Stimulated activated CD4-positive, alpha-beta T cell treated with anti-CD3 and anti-CD28 coated beads, Interleukin-12 subunit alpha, Interleukin-12 subunit beta, amount 100 ng/mL, for 4 hours (primary cell): Measurements from ENCODE around the gene TSPEAR.
A peak's percentile ranks its signal among the peaks of the same experiment; 100 is the strongest.

Experiments
- DNase-seq: peaks from one replicate; pipeline ENCODE4 v3.0.0-alpha.2; 2020

The TSPEAR gene

GRCh38 chr21:44521928-44522752, 189.2 kb downstream of the TSPEAR start:
- DNase-seq: no peak

- DNase-seq: no peak
Measured at GRCh38 chr21:44521301-44521927, 190.0 kb downstream of the TSPEAR start.

GRCh38 chr21:44520326-44521300, 190.8 kb downstream of the TSPEAR start:
- no peak for DNase-seq

GRCh38 chr21:44519346-44520325, 191.7 kb downstream of the TSPEAR start:
- DNase-seq: no peak

GRCh38 chr21:44518686-44519085, 192.7 kb downstream of the TSPEAR start:
- no peak for DNase-seq

- no peak for DNase-seq
Measured at GRCh38 chr21:44517175-44517899, 194.0 kb downstream of the TSPEAR start.

- no peak for DNase-seq
Measured at GRCh38 chr21:44516828-44517174, 194.6 kb downstream of the TSPEAR start.

GRCh38 chr21:44516342-44516741, 195.0 kb downstream of the TSPEAR start:
- DNase-seq: no peak

- DNase-seq: no peak
Measured at GRCh38 chr21:44515359-44516165, 195.8 kb downstream of the TSPEAR start.

GRCh38 chr21:44514746-44515358, 196.5 kb downstream of the TSPEAR start:
- DNase-seq: no peak

GRCh38 chr21:44514218-44514520, 197.2 kb downstream of the TSPEAR start:
- no peak for DNase-seq

- no peak for DNase-seq
Measured at GRCh38 chr21:44513389-44514217, 197.8 kb downstream of the TSPEAR start.

GRCh38 chr21:44512496-44513388, 198.6 kb downstream of the TSPEAR start:
- no peak for DNase-seq

- DNase-seq: no peak
Measured at GRCh38 chr21:44511938-44512275, 199.5 kb downstream of the TSPEAR start.

GRCh38 chr21:44511219-44511937, 200.0 kb downstream of the TSPEAR start:
- DNase-seq: no peak

- DNase-seq: peak; percentile 79
Measured at GRCh38 chr21:44510508-44511218, 200.7 kb downstream of the TSPEAR start.

GRCh38 chr21:44510109-44510507, 201.3 kb downstream of the TSPEAR start:
- no peak for DNase-seq
